K562 (cell line): Measurements from ENCODE around the gene GMNC. TPM values are rescaled to one million over a fixed set of nuclear protein-coding genes. Genes with fewer than 3 reads are reported as not detected.

Source experiments
- ATAC-seq: fragments of 200-7000 bp; cut with Tn5 transposase; 3 replicates; pipeline ENCODE4 v1.9.1; 2020; ENCODE audit warnings: moderate library complexity
- BruUV-seq: library from RNA; stranded (reverse); fragments of 400-500 nt; replicated peaks from 2 replicates; lab custom pipeline; 2021; lab: Mats Ljungman, UMichigan
- CTCF ChIA-PET: fragments of 300-600 bp; formaldehyde crosslinking; extraction: SDS; loops from one replicate; lab custom pipeline; 2021; ENCODE audit warnings: low intra/inter-chr PET ratio; lab: Yijun Ruan, JAX
- POLR2A ChIA-PET: fragments of 300-600, 350-650 bp; sonication (Branson Sonifier 250); formaldehyde crosslinking; extraction: SDS; loops from one replicate; lab custom pipeline; 2021; ENCODE audit warnings: antibody characterized with exemption, inconsistent platforms; lab: Yijun Ruan, JAX
- DNase-seq, 4 experiments: peaks; one replicate each; pipeline versions ENCODE4 v3.0.0 to v3.0.0-alpha.2; 2011 to 2018; ENCODE audit warnings: low spot score in 3 of 4, mixed read lengths in 3 of 4; ENCODE audit errors: extremely low read depth in 1 of 4
- FAIRE-seq: peaks from 2 replicates; lab custom pipeline; 2011; peaks lifted over from hg19 to GRCh38; lab: Jason Lieb, UNC
- H2AFZ ChIP-seq: 2 replicates; pipeline ENCODE4 v1.6.0; 2011; ENCODE audit warnings: low read depth, low read length, control low read depth, inconsistent platforms
- H3K27ac ChIP-seq: fragments of 200-600 bp; 3 replicates; pipeline ENCODE4 v1.8.0; 2011; ENCODE audit warnings: low read depth, mild to moderate bottlenecking, control low read depth, inconsistent platforms, low read length, moderate library complexity, mixed read lengths; ENCODE audit errors: extremely low read depth
- H3K27me3 ChIP-seq, 2 experiments: fragments of 300-600 bp in 1 of 2; 2 replicates in 1 of 2; 3 replicates in 1 of 2; pipeline versions ENCODE4 v1.6.0 to v1.8.0; 2011; ENCODE audit warnings: inconsistent platforms in 2 of 2, low read length in 2 of 2, mild to moderate bottlenecking in 1 of 2, mixed read lengths in 1 of 2, moderate library complexity in 1 of 2; ENCODE audit not compliant: control insufficient read depth in 2 of 2, insufficient read depth in 2 of 2
- H3K36me3 ChIP-seq: fragments of 300-600 bp; 3 replicates; pipeline ENCODE4 v1.8.0; 2011; ENCODE audit warnings: mild to moderate bottlenecking, low read length, inconsistent platforms; ENCODE audit not compliant: control insufficient read depth, insufficient read depth
- H3K4me1 ChIP-seq, 2 experiments: fragments of 200-600 bp in 1 of 2; replicated peaks in 1 of 2; 2 replicates in 1 of 2; 3 replicates in 1 of 2; pipeline versions ENCODE4 v1.5.1 to v1.8.0; 2011; ENCODE audit warnings: inconsistent platforms in 2 of 2, low read length in 2 of 2, mild to moderate bottlenecking in 1 of 2, mixed read lengths in 1 of 2, moderate library complexity in 1 of 2; ENCODE audit not compliant: control insufficient read depth in 2 of 2, insufficient read depth in 2 of 2
- H3K4me2 ChIP-seq: 2 replicates; pipeline ENCODE4 v1.6.1; 2011; ENCODE audit warnings: low read length, control low read depth, inconsistent platforms, mixed read lengths; ENCODE audit not compliant: insufficient read depth
- H3K4me3 ChIP-seq: fragments of 200-600 bp; sonication (generic), shearing (Covaris generic); 2 replicates; pipeline ENCODE4 v1.5.1; 2016; ENCODE audit warnings: control low read depth, inconsistent platforms
- H3K79me2 ChIP-seq: fragments of 200-600 bp; 3 replicates; pipeline ENCODE4 v1.8.0; 2011; ENCODE audit warnings: low read length, inconsistent platforms; ENCODE audit not compliant: control insufficient read depth, insufficient read depth
- H3K9ac ChIP-seq, 2 experiments: 2 replicates each; pipeline versions ENCODE4 v1.6.0 to v1.6.1; 2011; ENCODE audit warnings: low read depth in 2 of 2, low read length in 2 of 2, control low read depth in 1 of 2, inconsistent platforms in 1 of 2, mild to moderate bottlenecking in 1 of 2, mixed read lengths in 1 of 2; ENCODE audit not compliant: insufficient read depth in 1 of 2
- H3K9me1 ChIP-seq: one replicate; pipeline ENCODE4 v1.6.0; 2011; ENCODE audit warnings: inconsistent platforms, mild to moderate bottlenecking, low read length, moderate library complexity; ENCODE audit not compliant: control insufficient read depth, insufficient read depth
- H3K9me3 ChIP-seq: replicated peaks from 2 replicates; pipeline ENCODE4 v1.5.1; 2011; ENCODE audit warnings: low read depth, low read length, inconsistent platforms; ENCODE audit not compliant: control insufficient read depth, insufficient read depth
- H4K20me1 ChIP-seq: replicated peaks from 2 replicates; pipeline ENCODE4 v1.6.1; 2011; ENCODE audit warnings: low read length, inconsistent platforms, mixed read lengths; ENCODE audit not compliant: control insufficient read depth, insufficient read depth
- CTBP1 ChIP-seq: fragments of 450-650 bp; IDR thresholded peaks from 2 replicates; pipeline ENCODE4 v1.6.1; 2016; ENCODE audit warnings: borderline replicate concordance
- EP300 ChIP-seq: IDR thresholded peaks from 2 replicates; pipeline ENCODE4 v1.6.1; 2012; ENCODE audit warnings: low read length, improper control_type of control experiment
- ETV6 ChIP-seq, 3 experiments: fragments of 150-350 bp in 1 of 3; sonication (generic) in 1 of 3; formaldehyde crosslinking in 1 of 3; IDR thresholded peaks; 2 replicates each; pipeline versions ENCODE4 v1.6.1 to v1.8.0; 2014 to 2022; ENCODE audit warnings: borderline replicate concordance in 2 of 3, low read depth in 2 of 3, antibody characterized with exemption in 1 of 3, low read length in 1 of 3, mild to moderate bottlenecking in 1 of 3, missing genetic modification reagents in 1 of 3
- GTF2A2 ChIP-seq: IDR thresholded peaks from 2 replicates; pipeline ENCODE4 v1.6.1; 2016; ENCODE audit warnings: mild to moderate bottlenecking, missing genetic modification characterization, missing compliant biosample characterization
- MAFF ChIP-seq: IDR thresholded peaks from 2 replicates; pipeline ENCODE4 v1.6.1; 2012; ENCODE audit warnings: low read length, improper control_type of control experiment
- MAFK ChIP-seq: IDR thresholded peaks from 2 replicates; pipeline ENCODE4 v1.6.1; 2011; ENCODE audit warnings: low read length, improper control_type of control experiment
- MAZ ChIP-seq, 2 experiments: fragments of 450-650 bp in 1 of 2; sonication (generic) in 1 of 2; formaldehyde crosslinking; IDR thresholded peaks in 1 of 2; conservative IDR thresholded peaks in 1 of 2; 2 replicates each; pipeline versions ENCODE4 v1.4.0 to v1.5.0; 2020; ENCODE audit warnings: mild to moderate bottlenecking in 1 of 2, missing genetic modification reagents in 1 of 2
- PRMT5 ChIP-seq: sonication (generic); formaldehyde crosslinking; IDR thresholded peaks from 2 replicates; pipeline ENCODE4 v1.5.0; 2020; ENCODE audit warnings: missing genetic modification reagents
- SMC3 ChIP-seq: conservative IDR thresholded peaks from 2 replicates; pipeline ENCODE4 v1.6.1; 2011; ENCODE audit warnings: low read depth, low read length, improper control_type of control experiment; ENCODE audit not compliant: insufficient read depth
- ZC3H11A ChIP-seq: IDR thresholded peaks from 2 replicates; pipeline ENCODE4 v1.6.1; 2012; ENCODE audit warnings: low read depth, low read length, improper control_type of control experiment
- ZKSCAN8 ChIP-seq: fragments of 200-800 bp; sonication (Bioruptor generic); IDR thresholded peaks from 2 replicates; pipeline ENCODE4 v1.6.1; 2016; ENCODE audit warnings: missing genetic modification characterization, missing compliant biosample characterization
- ZNF175 ChIP-seq: fragments of 200-800 bp; sonication (Bioruptor generic); IDR thresholded peaks from 2 replicates; pipeline ENCODE4 v1.6.1; 2016; ENCODE audit warnings: low read depth, mild to moderate bottlenecking, missing genetic modification characterization, missing compliant biosample characterization
- ZNF3 ChIP-seq: fragments of 250-450 bp; sonication (Bioruptor Pico); IDR thresholded peaks from 2 replicates; pipeline ENCODE4 v1.5.0; 2021; ENCODE audit warnings: mild to moderate bottlenecking, moderate library complexity
- ZNF316 ChIP-seq: fragments of 450-650 bp; IDR thresholded peaks from 2 replicates; pipeline ENCODE4 v1.6.1; 2016
- ZNF589 ChIP-seq: fragments of 200-800 bp; sonication (Bioruptor generic); IDR thresholded peaks from 2 replicates; pipeline ENCODE4 v1.6.1; 2016; ENCODE audit warnings: low read depth, missing genetic modification characterization, missing compliant biosample characterization
- ZNF830 ChIP-seq: fragments of 250-450 bp; sonication (Bioruptor Pico); IDR thresholded peaks from 2 replicates; pipeline ENCODE4 v1.5.0; 2021; ENCODE audit warnings: mild to moderate bottlenecking
- WGBS: fragments of 100-300 bp; shearing (Covaris generic); methylation state at CpG from one replicate; pipeline ENCODE4 v1.1.6; 2016; ENCODE audit warnings: low coverage, mixed read lengths; ENCODE audit not compliant: insufficient coverage; ENCODE audit errors: missing lambda C conversion rate; 5-methylcytosine and 5-hydroxymethylcytosine counted together
- in situ Hi-C: fragments of 300-500 bp; cut with MboI; formaldehyde crosslinking; loops from 4 replicates; pipeline ENCODE4 v1.15.0; 2018; ENCODE audit warnings: inconsistent platforms, mixed read lengths
- intact Hi-C: fragments of 100-400 bp; cut with micrococcal nuclease; formaldehyde crosslinking; loops from 2 replicates; pipeline ENCODE4 v1.14.2; 2022
- polyA plus RNA-seq, 8 experiments: library from polyadenylated mRNA; depleted of rRNA in 4 of 8; stranded (reverse) in 5 of 8; unstranded in 3 of 8; fragments of >200 nt; fragmentation: Nextera tagmentation in 2 of 8; fragmentation: Illumina TruSeq in 1 of 8; extraction: Ambion mirVana in 2 of 8; extraction: Trizol in 1 of 8; gene quantifications; 2 replicates each; pipeline versions ENCODE4 v1.2.1 to v1.2.3, GENCODE V29; 2011 to 2014; ENCODE audit warnings: inconsistent platforms in 1 of 8, missing spikeins in 1 of 8
- total RNA-seq, 7 experiments: library from RNA; depleted of rRNA in 6 of 7; stranded (reverse); fragments of >200 nt in 6 of 7; fragmentation: Illumina TruSeq in 2 of 7; extraction: Trizol in 2 of 7; gene quantifications; 2 replicates each; pipeline versions ENCODE4 v1.2.1 to v1.2.3, GENCODE V29; 2011 to 2021; ENCODE audit warnings: low replicate concordance in 1 of 7
- TF ChIP-seq, protein P1 (sequence below), 2 experiments: fragments of 450-650 bp in 1 of 2; sonication (generic) in 1 of 2; formaldehyde crosslinking in 1 of 2; IDR thresholded peaks in 1 of 2; conservative IDR thresholded peaks in 1 of 2; 2 replicates each; pipeline versions ENCODE4 v1.6.1 to v1.8.1; 2016 to 2023; ENCODE audit warnings: mild to moderate bottlenecking in 2 of 2, moderate library complexity in 2 of 2, inconsistent platforms in 1 of 2, missing genetic modification reagents in 1 of 2
- TF ChIP-seq, protein P2 (sequence below): fragments of 450-650 bp; IDR thresholded peaks from 2 replicates; pipeline ENCODE4 v1.6.1; 2016; ENCODE audit warnings: antibody characterized with exemption
- TF ChIP-seq, protein P3 (sequence below): sonication (generic); formaldehyde crosslinking; IDR thresholded peaks from 2 replicates; pipeline ENCODE4 v1.5.0; 2020; ENCODE audit warnings: missing genetic modification reagents

GMNC gene
- total and polyA plus RNA-seq, 9 of the 15 experiments (the other 6 are each of a cell fraction or from before 2014, with no cell fraction given), result not detected

DNA sequence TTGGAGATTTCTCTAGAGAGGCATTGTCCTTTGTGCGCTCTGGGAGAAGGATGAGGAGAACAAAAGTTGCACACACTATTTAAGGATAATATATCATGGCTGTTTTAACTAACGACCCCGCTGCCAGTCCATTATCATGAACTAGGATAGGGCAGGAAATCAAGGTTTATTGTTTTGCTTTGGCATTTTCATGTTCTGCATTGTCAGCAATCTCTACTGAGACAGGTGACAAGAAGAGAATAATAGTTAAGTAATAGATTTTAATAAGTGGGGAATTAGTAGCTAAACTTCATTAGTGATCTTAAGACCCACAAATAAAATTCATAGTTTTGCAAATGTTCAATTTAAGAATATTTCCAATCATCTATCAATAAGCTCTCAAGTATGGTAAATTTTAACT lies 20.6 kb upstream of the GMNC start:
- no peak for DNase-seq
- Histone ChIP-seq H3K4me3 (no peak overlapping the region), H3K27me3 (no peaks in the 10 kb centered on the region), H3K9me1 (no peaks in the 10 kb centered on the region), H3K36me3 (no peaks in the 10 kb centered on the region), H2AFZ (no peak overlapping the region), H3K79me2 (no peaks in the 10 kb centered on the region), H3K27ac (no peak overlapping the region), H3K9me3 (no peaks in the 10 kb centered on the region), H4K20me1 (no peaks in the 10 kb centered on the region), H3K4me1 (no peaks in the 10 kb centered on the region), H3K9ac (no peak overlapping the region), H3K4me2 (no peak overlapping the region)
- TF ChIP-seq, protein P1, sequence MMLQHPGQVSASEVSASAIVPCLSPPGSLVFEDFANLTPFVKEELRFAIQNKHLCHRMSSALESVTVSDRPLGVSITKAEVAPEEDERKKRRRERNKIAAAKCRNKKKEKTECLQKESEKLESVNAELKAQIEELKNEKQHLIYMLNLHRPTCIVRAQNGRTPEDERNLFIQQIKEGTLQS (IDR thresholded peaks at IDR 0.05), result no peak
- TF ChIP-seq, protein P1 (CRISPR knock-in tag; conservative IDR thresholded peaks at IDR 0.05), result no peak
- TF ChIP-seq ZNF316 (peak; percentile 23; the same call in 1 of the 2 replicates), ZNF589 (no peak), ZNF175 (CRISPR knock-in tag) (no peak), MAFF (peak; percentile 29), ZC3H11A (no peak), ZNF3 (CRISPR knock-in tag) (no peak), CTBP1 (no peak), MAFK (peak; percentile 47; the same call in 1 of the 2 replicates), GTF2A2 (tag) (no peak), ZNF830 (CRISPR knock-in tag) (no peak), ETV6 (IDR thresholded peaks at IDR 0.05; ENCODE audit: borderline replicate concordance in 1 of 2, low read depth in 2 of 2, low read length in 1 of 2) (no peak), ETV6 (CRISPR knock-in tag; IDR thresholded peaks at IDR 0.05; ENCODE audit: borderline replicate concordance) (no peak), EP300 (no peak), MAZ (CRISPR knock-in tag; conservative IDR thresholded peaks at IDR 0.05 in 1 of 2, IDR thresholded peaks at IDR 0.05 in 1 of 2) (no peak), PRMT5 (CRISPR knock-in tag) (no peak), ZKSCAN8 (CRISPR knock-in tag) (no peak), SMC3 (no peak)
- TF ChIP-seq, protein P2, sequence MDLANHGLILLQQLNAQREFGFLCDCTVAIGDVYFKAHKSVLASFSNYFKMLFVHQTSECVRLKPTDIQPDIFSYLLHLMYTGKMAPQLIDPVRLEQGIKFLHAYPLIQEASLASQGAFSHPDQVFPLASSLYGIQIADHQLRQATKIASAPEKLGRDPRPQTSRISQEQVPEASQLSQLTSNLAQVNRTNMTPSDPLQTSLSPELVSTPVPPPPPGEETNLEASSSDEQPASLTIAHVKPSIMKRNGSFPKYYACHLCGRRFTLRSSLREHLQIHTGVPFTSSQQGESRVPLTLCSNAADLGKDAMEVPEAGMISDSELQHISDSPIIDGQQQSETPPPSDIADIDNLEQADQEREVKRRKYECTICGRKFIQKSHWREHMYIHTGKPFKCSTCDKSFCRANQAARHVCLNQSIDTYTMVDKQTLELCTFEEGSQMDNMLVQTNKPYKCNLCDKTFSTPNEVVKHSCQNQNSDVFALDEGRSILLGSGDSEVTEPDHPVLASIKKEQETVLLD, result no peak
- TF ChIP-seq, protein P3, sequence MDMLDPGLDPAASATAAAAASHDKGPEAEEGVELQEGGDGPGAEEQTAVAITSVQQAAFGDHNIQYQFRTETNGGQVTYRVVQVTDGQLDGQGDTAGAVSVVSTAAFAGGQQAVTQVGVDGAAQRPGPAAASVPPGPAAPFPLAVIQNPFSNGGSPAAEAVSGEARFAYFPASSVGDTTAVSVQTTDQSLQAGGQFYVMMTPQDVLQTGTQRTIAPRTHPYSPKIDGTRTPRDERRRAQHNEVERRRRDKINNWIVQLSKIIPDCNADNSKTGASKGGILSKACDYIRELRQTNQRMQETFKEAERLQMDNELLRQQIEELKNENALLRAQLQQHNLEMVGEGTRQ (CRISPR knock-in tag), result no peak
- WGBS, result 0% methylated on average over 3 of the region's 3 CpGs
- BruUV-seq, result no TSS peak
- intact Hi-C loops (no loop called here), in situ Hi-C loops (no loop called here)
- POLR2A ChIA-PET, result no interaction called here
- ATAC-seq, result no peak
- CTCF ChIA-PET, result no interaction called here
- no peak for FAIRE-seq
